ENCODE data around the gene PHRF1. TPM values are rescaled to one million over a fixed set of nuclear protein-coding genes. Genes with fewer than 3 reads are reported as not detected.

PHRF1 gene
- total RNA-seq, 4 donors from 2014 or later: 5.0 to 45.8 (median 24.1) TPM

DNA sequence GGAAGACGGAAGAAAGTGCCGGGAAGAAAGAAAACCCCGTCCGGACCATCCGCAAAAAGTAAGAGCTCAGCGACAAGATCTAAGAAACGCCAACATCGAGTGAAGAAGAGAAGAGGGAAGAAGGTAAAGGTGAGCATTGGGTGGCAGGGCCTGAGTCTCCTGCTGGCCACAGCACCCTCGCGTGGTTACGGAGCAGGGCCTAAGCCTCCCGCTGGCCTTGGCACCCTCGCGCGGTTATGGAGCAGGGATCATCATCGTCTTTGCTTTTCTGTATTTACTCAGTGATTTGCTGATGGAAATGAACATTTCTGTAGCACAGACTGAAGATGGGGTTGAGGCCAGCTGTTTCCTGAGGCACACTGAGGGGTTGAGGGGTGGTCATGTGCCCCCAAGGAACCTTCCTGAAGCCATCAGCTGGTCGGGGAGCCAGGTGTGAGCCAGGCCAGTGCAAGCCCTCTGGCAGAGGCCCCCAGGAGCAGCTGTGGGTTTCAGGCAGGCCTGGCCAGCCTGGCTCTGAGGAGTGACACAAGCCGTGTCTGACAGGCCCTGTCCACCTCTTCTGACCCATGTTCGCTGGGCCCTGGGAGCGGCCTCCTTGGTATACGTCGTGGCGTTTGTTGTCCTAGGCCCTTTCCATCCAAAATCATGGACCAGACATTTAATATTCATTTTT lies 25.4 kb downstream of the PHRF1 start:
- no peak for DNase-seq
- intact Hi-C loops (cut with DNase I; ENCODE audit: low total_unique reads): no loop called here
- Histone ChIP-seq H3K27ac (no peak overlapping the region), H3K9me3 (no peaks in the 10 kb centered on the region), H3K36me3 (no peaks in the 10 kb centered on the region), H3K27me3 (no peaks in the 10 kb centered on the region), H3K4me1 (peaks cover 0 to 4% of the 10 kb centered on the region in 2 donors), H3K4me3 (no peak overlapping the region)
- TF ChIP-seq, protein P1, sequence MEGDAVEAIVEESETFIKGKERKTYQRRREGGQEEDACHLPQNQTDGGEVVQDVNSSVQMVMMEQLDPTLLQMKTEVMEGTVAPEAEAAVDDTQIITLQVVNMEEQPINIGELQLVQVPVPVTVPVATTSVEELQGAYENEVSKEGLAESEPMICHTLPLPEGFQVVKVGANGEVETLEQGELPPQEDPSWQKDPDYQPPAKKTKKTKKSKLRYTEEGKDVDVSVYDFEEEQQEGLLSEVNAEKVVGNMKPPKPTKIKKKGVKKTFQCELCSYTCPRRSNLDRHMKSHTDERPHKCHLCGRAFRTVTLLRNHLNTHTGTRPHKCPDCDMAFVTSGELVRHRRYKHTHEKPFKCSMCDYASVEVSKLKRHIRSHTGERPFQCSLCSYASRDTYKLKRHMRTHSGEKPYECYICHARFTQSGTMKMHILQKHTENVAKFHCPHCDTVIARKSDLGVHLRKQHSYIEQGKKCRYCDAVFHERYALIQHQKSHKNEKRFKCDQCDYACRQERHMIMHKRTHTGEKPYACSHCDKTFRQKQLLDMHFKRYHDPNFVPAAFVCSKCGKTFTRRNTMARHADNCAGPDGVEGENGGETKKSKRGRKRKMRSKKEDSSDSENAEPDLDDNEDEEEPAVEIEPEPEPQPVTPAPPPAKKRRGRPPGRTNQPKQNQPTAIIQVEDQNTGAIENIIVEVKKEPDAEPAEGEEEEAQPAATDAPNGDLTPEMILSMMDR (IDR thresholded peaks at IDR 0.05): no peak
- TF ChIP-seq POLR2A (IDR thresholded peaks at IDR 0.05): no peak

DNA sequence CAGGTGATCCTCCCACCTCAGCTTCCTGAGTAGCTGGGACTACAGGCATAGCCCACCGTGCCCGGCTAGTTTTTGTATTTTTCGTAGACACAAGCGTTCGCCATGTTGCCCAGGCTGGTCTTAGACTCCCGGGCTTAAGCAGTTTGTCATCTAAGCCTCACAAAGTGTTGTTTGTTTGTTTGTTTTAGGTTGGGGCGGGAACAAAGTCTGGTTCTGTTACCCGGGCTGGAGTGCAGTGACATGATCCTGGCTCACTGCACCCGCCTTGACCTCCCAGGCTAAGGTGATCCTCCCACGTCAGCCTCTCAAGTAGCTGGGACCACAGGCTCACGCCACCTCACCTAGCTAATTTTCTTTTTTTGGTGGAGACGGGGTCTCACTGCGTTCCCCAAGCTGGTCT lies 26.9 kb downstream of the PHRF1 start:
- DNase-seq: no peak
- TF ChIP-seq, protein P1 (IDR thresholded peaks at IDR 0.05): no peak
- no peak for TF ChIP-seq POLR2A (IDR thresholded peaks at IDR 0.05)
- intact Hi-C loops (cut with DNase I; ENCODE audit: low total_unique reads): no loop called here
- Histone ChIP-seq H3K27ac (no peak overlapping the region), H3K9me3 (no peaks in the 10 kb centered on the region), H3K36me3 (no peaks in the 10 kb centered on the region), H3K4me3 (no peak overlapping the region), H3K4me1 (peaks cover 0 to 4% of the 10 kb centered on the region in 2 donors), H3K27me3 (no peaks in the 10 kb centered on the region)

DNA sequence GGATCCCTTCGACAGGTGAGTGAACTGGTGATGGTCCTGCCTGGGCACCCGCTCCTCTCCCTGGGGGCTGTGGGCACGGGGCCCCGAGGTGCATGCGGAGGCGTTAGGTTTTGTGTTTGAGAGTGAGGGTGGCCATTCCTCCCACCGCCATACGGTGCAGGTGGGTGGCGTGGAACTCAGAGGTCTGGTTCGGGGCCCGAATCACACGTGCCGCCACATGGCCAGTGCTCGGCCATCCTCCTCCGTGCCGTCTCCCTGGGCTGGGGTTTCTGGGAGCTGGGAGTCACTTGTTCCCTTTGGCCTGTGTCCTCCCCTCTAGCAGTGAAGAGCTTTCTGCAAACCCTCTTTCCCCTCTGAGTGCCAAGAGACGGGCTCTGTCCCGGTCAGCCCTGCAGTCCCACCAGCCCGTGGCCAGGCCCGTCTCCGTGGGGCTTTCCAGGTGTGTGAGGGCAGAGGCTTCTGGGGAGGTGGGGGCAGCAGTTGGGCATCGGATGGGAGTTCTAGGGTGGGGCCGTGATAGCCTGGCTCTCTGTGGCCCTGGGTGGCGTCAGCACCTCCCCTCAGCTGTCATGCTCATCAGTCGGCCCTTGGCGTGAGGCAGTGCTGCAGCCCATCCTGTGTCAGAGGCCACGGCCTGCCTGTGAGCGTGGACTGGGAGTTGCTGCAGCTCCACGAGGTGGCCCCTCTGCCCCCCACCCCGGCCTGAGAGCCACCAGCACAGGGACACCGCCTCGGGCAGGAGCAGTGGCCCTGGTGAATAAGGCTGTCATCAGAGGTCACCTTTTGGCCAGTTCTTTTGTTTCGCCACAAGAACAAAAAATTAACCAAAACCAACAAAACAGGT lies 29.2 kb downstream of the PHRF1 start:
- H3K4me1 ChIP-seq: peaks cover 0 to 4% of the 10 kb centered on the region in 2 donors
- peak overlapping the region; percentile 66 to 85 for H3K27ac ChIP-seq
- TF ChIP-seq, protein P1 (IDR thresholded peaks at IDR 0.05): no peak
- TF ChIP-seq POLR2A (IDR thresholded peaks at IDR 0.05): no peak
- H3K36me3 ChIP-seq: no peaks in the 10 kb centered on the region
- DNase-seq: no peak
- H3K9me3 ChIP-seq: no peaks in the 10 kb centered on the region
- no peak overlapping the region for H3K4me3 ChIP-seq
- intact Hi-C loops (cut with DNase I; ENCODE audit: low total_unique reads): no loop called here
- no peaks in the 10 kb centered on the region for H3K27me3 ChIP-seq

DNA sequence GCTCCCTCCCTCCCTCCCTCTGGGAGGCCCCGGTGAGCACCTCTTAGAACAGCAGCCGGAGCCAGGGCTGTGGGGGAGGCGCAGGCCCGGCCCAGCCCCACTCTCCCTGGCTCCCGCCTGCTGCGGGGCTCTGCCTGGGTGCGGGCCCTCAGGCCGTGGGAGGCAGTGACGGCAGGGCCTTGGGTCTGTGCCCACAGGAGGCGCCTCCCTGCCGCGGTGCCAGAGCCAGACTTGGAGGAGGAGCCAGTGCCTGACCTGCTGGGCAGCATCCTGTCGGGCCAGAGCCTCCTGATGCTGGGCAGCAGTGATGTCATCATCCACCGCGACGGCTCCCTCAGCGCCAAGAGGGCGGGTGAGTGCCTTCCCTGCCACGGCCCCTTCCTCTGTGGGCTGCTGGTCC lies 30.0 kb downstream of the PHRF1 start:
- no peak for TF ChIP-seq POLR2A (IDR thresholded peaks at IDR 0.05)
- H3K36me3 ChIP-seq: no peaks in the 10 kb centered on the region
- H3K27me3 ChIP-seq: no peaks in the 10 kb centered on the region
- H3K9me3 ChIP-seq: no peaks in the 10 kb centered on the region
- H3K4me3 ChIP-seq: no peak overlapping the region
- H3K27ac ChIP-seq: peak overlapping the region; percentile 66 to 85
- DNase-seq: peak; percentile 91
- intact Hi-C loops (cut with DNase I; ENCODE audit: low total_unique reads): no loop called here
- H3K4me1 ChIP-seq: peaks cover 0 to 4% of the 10 kb centered on the region in 2 donors

DNA sequence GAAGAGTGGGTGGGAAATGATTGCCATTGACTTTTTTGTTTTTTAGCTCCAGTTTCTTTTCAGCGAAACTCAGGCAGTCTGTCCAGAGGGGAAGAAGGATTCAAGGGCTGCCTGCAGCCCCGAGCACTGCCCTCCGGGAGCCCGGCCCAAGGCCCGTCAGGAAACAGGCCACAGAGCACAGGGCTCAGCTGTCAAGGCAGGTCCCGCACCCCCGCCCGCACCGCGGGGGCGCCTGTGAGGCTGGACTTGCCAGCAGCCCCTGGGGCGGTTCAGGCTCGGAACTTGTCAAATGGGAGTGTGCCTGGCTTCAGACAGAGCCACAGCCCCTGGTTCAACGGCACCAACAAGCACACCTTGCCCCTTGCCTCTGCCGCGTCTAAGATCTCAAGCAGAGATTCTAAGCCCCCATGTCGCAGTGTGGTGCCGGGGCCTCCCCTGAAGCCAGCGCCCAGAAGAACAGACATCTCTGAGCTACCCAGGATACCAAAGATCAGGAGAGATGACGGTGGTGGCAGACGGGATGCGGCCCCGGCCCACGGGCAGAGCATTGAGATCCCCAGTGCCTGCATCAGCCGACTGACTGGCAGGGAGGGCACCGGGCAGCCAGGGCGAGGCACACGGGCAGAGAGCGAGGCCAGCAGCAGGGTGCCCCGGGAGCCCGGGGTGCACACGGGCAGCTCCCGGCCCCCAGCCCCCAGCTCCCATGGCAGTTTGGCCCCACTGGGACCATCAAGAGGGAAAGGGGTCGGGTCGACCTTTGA lies 30.9 kb downstream of the PHRF1 start:
- Histone ChIP-seq H3K27ac (peak overlapping the region; percentile 66 to 85), H3K27me3 (no peaks in the 10 kb centered on the region), H3K9me3 (no peaks in the 10 kb centered on the region), H3K4me3 (no peak overlapping the region), H3K36me3 (no peaks in the 10 kb centered on the region), H3K4me1 (peaks cover 0 to 4% of the 10 kb centered on the region in 2 donors)
- no peak for DNase-seq
- TF ChIP-seq POLR2A (IDR thresholded peaks at IDR 0.05): no peak
- TF ChIP-seq, protein P1 (IDR thresholded peaks at IDR 0.05): no peak
- intact Hi-C loops (cut with DNase I; ENCODE audit: low total_unique reads): no loop called here
